Osteocyte (in vitro differentiated cells): ENCODE results near the gene ARHGAP42. TPM values are rescaled to one million over a fixed set of nuclear protein-coding genes. Genes with fewer than 3 reads are reported as not detected.

Experiments used
- DNase-seq: peaks from one replicate; pipeline ENCODE4 v3.0.0; 2021; ENCODE audit warnings: mixed read lengths; ENCODE audit not compliant: unreplicated experiment; ENCODE audit errors: extremely low spot score
- H3K27ac Mint-ChIP-seq: one replicate; pipeline ENCODE4 v1.8.0; 2021; ENCODE audit warnings: mild to moderate bottlenecking, mixed read lengths; ENCODE audit not compliant: unreplicated experiment
- H3K27me3 Mint-ChIP-seq: one replicate; pipeline ENCODE4 v1.8.0; 2021; ENCODE audit warnings: mixed read lengths; ENCODE audit not compliant: unreplicated experiment
- H3K36me3 Mint-ChIP-seq: one replicate; pipeline ENCODE4 v1.8.0; 2021; ENCODE audit warnings: mixed read lengths; ENCODE audit not compliant: unreplicated experiment
- H3K4me1 Mint-ChIP-seq: one replicate; pipeline ENCODE4 v1.8.0; 2021; ENCODE audit warnings: mixed read lengths; ENCODE audit not compliant: unreplicated experiment
- H3K4me3 Mint-ChIP-seq: one replicate; pipeline ENCODE4 v1.8.0; 2021; ENCODE audit warnings: mild to moderate bottlenecking, moderate library complexity, mixed read lengths; ENCODE audit not compliant: unreplicated experiment
- H3K9me3 Mint-ChIP-seq: one replicate; pipeline ENCODE4 v1.8.0; 2021; ENCODE audit warnings: mixed read lengths; ENCODE audit not compliant: unreplicated experiment
- CTCF ChIP-seq: fragments of 200-600 bp; sonication (generic); IDR thresholded peaks from 2 replicates; pipeline ENCODE4 v1.5.0; 2021; ENCODE audit warnings: antibody characterized with exemption, mild to moderate bottlenecking, moderate library complexity
- total RNA-seq: library from RNA; stranded (reverse); gene quantifications from 2 replicates; pipeline ENCODE4 v1.2.1, GENCODE V29; 2021

Gene ARHGAP42
- total RNA-seq, 1 donor from 2014 or later: 12.7 TPM

GRCh38 chr11:100865443-100866065 lies 178.5 kb downstream of the ARHGAP42 start:
- no peak overlapping the region for H3K4me3 Mint-ChIP-seq
- TF ChIP-seq CTCF: no peak
- DNase-seq: no peak
- no peaks in the 10 kb centered on the region for H3K9me3 Mint-ChIP-seq
- H3K27ac Mint-ChIP-seq: peak overlapping the region; percentile 50
- H3K36me3 Mint-ChIP-seq: peaks cover 10% of the 10 kb centered on the region
- H3K27me3 Mint-ChIP-seq: no peaks in the 10 kb centered on the region
- peaks cover 15% of the 10 kb centered on the region for H3K4me1 Mint-ChIP-seq

- H3K27ac Mint-ChIP-seq: no peak overlapping the region
- H3K9me3 Mint-ChIP-seq: no peaks in the 10 kb centered on the region
- H3K27me3 Mint-ChIP-seq: no peaks in the 10 kb centered on the region
- H3K4me1 Mint-ChIP-seq: peaks cover 15% of the 10 kb centered on the region
- TF ChIP-seq CTCF: no peak
- H3K36me3 Mint-ChIP-seq: peaks cover 8% of the 10 kb centered on the region
- DNase-seq: no peak
- no peak overlapping the region for H3K4me3 Mint-ChIP-seq
Measured at GRCh38 chr11:100866453-100866852, 179.4 kb downstream of the ARHGAP42 start.

- Mint-ChIP-seq H3K4me3 (no peak overlapping the region), H3K9me3 (no peaks in the 10 kb centered on the region), H3K36me3 (peaks cover 6% of the 10 kb centered on the region), H3K4me1 (peaks cover 14% of the 10 kb centered on the region), H3K27me3 (no peaks in the 10 kb centered on the region), H3K27ac (no peak overlapping the region)
- DNase-seq: no peak
- no peak for TF ChIP-seq CTCF
Measured at GRCh38 chr11:100867606-100868005, 180.5 kb downstream of the ARHGAP42 start.

GRCh38 chr11:100869328-100869727 lies 182.2 kb downstream of the ARHGAP42 start:
- Mint-ChIP-seq H3K4me3 (no peak overlapping the region), H3K27me3 (no peaks in the 10 kb centered on the region), H3K27ac (no peak overlapping the region), H3K4me1 (peaks cover 11% of the 10 kb centered on the region), H3K36me3 (peaks cover 6% of the 10 kb centered on the region), H3K9me3 (no peaks in the 10 kb centered on the region)
- no peak for TF ChIP-seq CTCF
- no peak for DNase-seq

- no peak for TF ChIP-seq CTCF
- DNase-seq: no peak
- no peak overlapping the region for H3K27ac Mint-ChIP-seq
- H3K27me3 Mint-ChIP-seq: no peaks in the 10 kb centered on the region
- H3K4me1 Mint-ChIP-seq: peaks cover 16% of the 10 kb centered on the region
- no peaks in the 10 kb centered on the region for H3K9me3 Mint-ChIP-seq
- peaks cover 6% of the 10 kb centered on the region for H3K36me3 Mint-ChIP-seq
- H3K4me3 Mint-ChIP-seq: no peak overlapping the region
Measured at GRCh38 chr11:100870138-100870537, 183.1 kb downstream of the ARHGAP42 start.
